Testis (tissue), 2 donors: ENCODE data around the gene IGFBP2.

ENCODE experiments used
- CTCF ChIP-seq, 3 experiments: fragments of 450-650 bp in 2 of 3; fragments of 200-600 bp in 1 of 3; sonication (generic) in 1 of 3; IDR thresholded peaks; one replicate each; pipeline ENCODE4 v1.5.1; 2016 to 2019; ENCODE audit warnings: antibody characterized with exemption in 3 of 3, mild to moderate bottlenecking in 2 of 3, moderate library complexity in 1 of 3
- POLR2A ChIP-seq: fragments of 450-650 bp; IDR thresholded peaks from one replicate; pipeline ENCODE4 v1.6.1; 2017; ENCODE audit warnings: antibody characterized with exemption, mild to moderate bottlenecking, moderate library complexity

GRCh38 chr2:216651351-216651881 is 18.2 kb downstream of the IGFBP2 start:
- no peak for TF ChIP-seq CTCF (IDR thresholded peaks at IDR 0.05)
- no peak for TF ChIP-seq POLR2A
